Lower leg skin (tissue), 4 donors: Measurements from ENCODE around the gene CHRND. TPM values are rescaled to one million over a fixed set of nuclear protein-coding genes. Genes with fewer than 3 reads are reported as not detected.

Source experiments
- DNase-seq, 2 donors: peaks; one replicate each; pipeline ENCODE4 v3.0.0-alpha.2; 2019; ENCODE audit warnings: low spot score in 2 of 2
- H3K4me3 ChIP-seq: fragments of 200-600 bp; sonication (generic); 2 replicates; pipeline ENCODE4 v1.5.1; 2017; ENCODE audit warnings: mild to moderate bottlenecking, low read depth; ENCODE audit not compliant: poor library complexity, severe bottlenecking
- POLR2A ChIP-seq, 2 donors: fragments of 450-650 bp; IDR thresholded peaks; one replicate each; pipeline ENCODE4 v1.6.1; 2016 to 2017; ENCODE audit warnings: antibody characterized with exemption in 2 of 2, mild to moderate bottlenecking in 1 of 2, moderate library complexity in 1 of 2
- WGBS, 2 donors: methylation state at CpG; one replicate each; pipeline ENCODE4 v1.1.5; 2018; 5-methylcytosine and 5-hydroxymethylcytosine counted together
- intact Hi-C: fragments of 100-400 bp; cut with DNase I; formaldehyde crosslinking; loops from one replicate; pipeline ENCODE4 v1.15.0; 2023; ENCODE audit warnings: low total_unique reads
- total RNA-seq, 4 donors: library from RNA; depleted of rRNA; stranded (reverse); fragments of >200 nt; gene quantifications; one replicate each; pipeline ENCODE4 v1.1.0, GENCODE V29; 2016
- TF ChIP-seq, protein P1 (sequence below), 3 donors: fragments of 450-650 bp; IDR thresholded peaks; one replicate each; pipeline ENCODE4 v1.5.1; 2016; ENCODE audit warnings: antibody characterized with exemption in 3 of 3, mild to moderate bottlenecking in 3 of 3, moderate library complexity in 2 of 3

CHRND gene
- total RNA-seq, 4 donors from 2014 or later = not detected

DNA sequence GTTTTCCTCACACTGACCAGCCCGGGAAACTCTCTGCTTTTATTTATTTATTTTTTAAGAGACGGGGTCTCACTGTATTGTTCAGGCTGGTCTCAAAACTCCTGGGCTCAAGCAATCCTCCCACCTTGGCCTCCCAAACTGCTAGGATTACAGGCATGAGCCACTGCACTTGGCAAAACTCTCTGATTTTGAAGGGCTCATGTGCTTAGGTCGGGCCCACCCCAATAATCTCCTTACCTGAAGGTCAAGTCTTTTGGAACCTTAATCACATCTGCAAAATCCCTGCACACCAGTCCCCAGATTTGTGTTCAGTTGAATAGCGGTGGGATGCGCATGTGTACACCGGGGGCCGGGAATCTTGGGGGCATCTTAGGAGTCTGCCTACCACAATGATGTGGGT is 30.7 kb upstream of the CHRND start:
- 94% methylated on average over 7 of the region's 7 CpGs for WGBS, 2 donors
- DNase-seq = no peak
- TF ChIP-seq, protein P1, sequence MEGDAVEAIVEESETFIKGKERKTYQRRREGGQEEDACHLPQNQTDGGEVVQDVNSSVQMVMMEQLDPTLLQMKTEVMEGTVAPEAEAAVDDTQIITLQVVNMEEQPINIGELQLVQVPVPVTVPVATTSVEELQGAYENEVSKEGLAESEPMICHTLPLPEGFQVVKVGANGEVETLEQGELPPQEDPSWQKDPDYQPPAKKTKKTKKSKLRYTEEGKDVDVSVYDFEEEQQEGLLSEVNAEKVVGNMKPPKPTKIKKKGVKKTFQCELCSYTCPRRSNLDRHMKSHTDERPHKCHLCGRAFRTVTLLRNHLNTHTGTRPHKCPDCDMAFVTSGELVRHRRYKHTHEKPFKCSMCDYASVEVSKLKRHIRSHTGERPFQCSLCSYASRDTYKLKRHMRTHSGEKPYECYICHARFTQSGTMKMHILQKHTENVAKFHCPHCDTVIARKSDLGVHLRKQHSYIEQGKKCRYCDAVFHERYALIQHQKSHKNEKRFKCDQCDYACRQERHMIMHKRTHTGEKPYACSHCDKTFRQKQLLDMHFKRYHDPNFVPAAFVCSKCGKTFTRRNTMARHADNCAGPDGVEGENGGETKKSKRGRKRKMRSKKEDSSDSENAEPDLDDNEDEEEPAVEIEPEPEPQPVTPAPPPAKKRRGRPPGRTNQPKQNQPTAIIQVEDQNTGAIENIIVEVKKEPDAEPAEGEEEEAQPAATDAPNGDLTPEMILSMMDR (IDR thresholded peaks at IDR 0.05) = no peak
- no peak for TF ChIP-seq POLR2A (IDR thresholded peaks at IDR 0.05)
- H3K4me3 ChIP-seq = no peak overlapping the region
- intact Hi-C loops = no loop called here

DNA sequence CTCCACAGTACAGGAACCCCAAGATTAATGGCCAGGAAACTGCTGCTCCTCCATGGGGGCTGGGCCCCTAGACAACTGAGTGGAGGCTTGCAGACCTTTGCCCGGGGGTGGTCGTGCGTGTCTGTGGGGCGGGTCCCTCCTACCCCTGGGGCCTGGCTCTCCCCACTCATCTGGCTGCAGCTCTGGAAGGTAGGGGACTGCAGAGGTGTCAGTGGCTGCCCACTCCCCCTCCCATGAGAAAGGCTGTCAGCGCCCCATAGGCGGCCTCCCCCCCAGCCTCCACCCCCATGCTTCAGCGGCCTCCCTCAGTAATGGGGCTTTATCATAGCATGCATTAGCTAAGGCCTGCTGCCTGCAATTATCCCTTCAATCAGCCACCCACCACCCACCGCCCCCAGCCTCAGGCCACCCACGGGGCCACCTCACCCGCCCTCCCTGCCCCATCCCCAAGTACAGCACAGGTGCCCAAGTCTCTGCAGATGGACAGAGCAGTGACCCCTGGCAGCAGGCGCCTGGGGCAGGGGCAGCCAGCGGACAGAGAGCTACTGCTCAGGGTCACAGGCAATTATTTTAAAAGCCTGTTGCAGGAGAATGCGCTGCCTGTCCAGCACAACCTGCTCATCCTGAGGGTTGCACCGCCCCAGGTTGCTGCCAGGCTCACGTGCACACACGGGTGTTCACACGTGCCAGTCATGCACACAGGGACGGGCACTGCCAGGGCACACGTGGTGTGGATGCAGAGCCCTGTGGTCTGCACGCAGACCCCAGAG is 29.3 kb upstream of the CHRND start:
- 67 to 83% methylated on average over 8 to 14 of the region's 20 CpGs for WGBS, 2 donors
- intact Hi-C loops = no loop called here
- H3K4me3 ChIP-seq = no peak overlapping the region
- DNase-seq = no peak
- TF ChIP-seq, protein P1 (IDR thresholded peaks at IDR 0.05) = no peak
- TF ChIP-seq POLR2A (IDR thresholded peaks at IDR 0.05) = no peak

DNA sequence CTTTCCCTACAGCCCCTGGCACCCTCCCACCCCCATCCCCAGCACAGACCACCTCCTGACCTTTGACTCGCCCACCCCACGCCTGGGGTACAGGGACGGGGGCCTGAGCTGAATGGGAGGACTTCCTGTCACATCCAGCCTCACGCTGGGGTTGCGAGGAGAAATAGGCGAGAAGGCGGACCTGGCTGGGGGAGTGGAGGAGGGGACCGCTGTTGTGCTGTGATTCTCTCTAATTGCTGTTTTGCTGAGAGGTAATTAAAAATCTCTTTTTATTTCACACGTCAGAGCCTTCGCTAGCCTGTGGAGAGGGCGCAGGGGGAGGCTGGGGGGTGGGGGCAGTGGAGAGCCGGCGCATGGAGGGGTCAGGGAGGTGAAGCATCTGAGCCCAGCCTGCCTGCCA is 28.6 kb upstream of the CHRND start:
- no peak for DNase-seq
- no peak overlapping the region for H3K4me3 ChIP-seq
- TF ChIP-seq, protein P1 (IDR thresholded peaks at IDR 0.05) = no peak
- TF ChIP-seq POLR2A (IDR thresholded peaks at IDR 0.05) = no peak
- intact Hi-C loops = no loop called here
- WGBS, 2 donors = 72 to 79% methylated on average over 13 of the region's 13 CpGs

DNA sequence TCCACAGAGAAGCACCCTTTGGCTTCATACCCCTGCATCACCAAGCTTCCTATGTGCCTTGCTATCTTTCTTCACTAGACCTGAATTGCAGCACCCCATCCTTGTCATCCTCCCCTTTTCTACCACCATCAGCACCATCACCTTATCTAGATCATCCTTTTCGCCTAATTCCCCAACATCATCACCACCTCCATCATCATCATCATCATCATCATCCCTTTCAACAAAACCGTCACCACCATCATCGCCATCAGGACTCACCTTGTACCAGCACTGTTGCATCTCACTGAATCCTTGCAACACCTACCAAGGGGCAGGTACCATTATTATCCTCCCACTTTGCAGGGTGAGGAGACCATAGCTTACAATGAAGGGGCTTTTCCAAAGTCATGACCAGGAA is 27.5 kb upstream of the CHRND start:
- TF ChIP-seq, protein P1 (IDR thresholded peaks at IDR 0.05) = no peak
- no peak for TF ChIP-seq POLR2A (IDR thresholded peaks at IDR 0.05)
- intact Hi-C loops = no loop called here
- 94 to 95% methylated on average over 3 of the region's 3 CpGs for WGBS, 2 donors

DNA sequence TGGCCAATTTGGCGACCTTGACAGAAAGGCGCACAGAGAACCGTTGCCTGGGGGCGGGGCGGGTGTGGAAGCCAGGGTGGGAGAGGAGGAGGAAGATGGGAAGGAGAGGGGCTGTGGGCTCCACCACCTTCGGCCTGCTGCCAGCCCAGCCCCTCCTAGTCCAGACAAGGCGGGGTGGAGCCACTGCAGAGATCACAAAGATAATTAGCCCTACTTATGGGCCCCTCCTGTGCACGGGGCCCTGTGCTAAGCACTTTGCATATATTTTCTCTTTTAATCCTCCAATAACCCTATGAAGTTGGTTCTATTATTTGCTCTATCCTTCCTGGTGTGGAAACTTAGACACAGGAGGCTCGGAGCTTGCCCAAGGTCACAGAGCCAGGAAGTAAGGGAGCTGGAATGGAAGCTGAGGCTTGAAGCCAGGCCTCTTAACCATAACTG is 24.6 kb upstream of the CHRND start:
- 55 to 67% methylated on average over 9 of the region's 9 CpGs for WGBS, 2 donors
- intact Hi-C loops = no loop called here
- no peak for DNase-seq
- no peak for TF ChIP-seq POLR2A (IDR thresholded peaks at IDR 0.05)
- H3K4me3 ChIP-seq = no peak overlapping the region

More for the DNA sequence above, 27.5 kb upstream of the CHRND start:
- no peak overlapping the region for H3K4me3 ChIP-seq
- DNase-seq = no peak

DNA sequence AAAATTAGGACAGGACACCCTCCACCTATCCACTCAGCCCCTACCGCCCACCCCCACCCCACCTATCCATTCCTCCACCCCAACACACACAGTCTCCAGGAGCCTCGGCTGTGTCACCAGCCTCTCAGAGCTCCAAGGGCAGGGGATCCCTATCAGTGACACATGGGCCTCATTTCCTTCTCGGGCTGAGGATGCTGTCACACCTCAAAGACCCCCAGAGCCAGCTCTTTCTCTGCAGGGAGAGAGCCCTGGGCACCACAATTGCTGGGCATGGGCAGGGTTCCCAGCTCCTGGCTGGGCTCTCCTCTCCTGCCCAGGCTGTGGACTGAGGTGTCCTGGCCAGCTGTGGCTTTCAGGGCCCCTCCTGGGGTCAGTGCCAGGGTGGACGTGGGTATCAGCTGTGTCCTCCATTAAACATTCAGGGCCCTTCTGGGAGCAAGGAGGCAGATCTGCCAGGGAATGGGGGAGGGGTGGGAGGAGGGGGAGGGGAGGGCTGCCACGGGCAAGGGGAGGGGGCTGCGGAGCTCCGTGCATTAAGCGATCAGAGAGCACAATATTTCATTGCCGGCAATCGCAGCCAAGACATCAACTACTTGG is 24.1 kb upstream of the CHRND start:
- intact Hi-C loops = no loop called here
- DNase-seq = no peak
- no peak overlapping the region for H3K4me3 ChIP-seq
- 57 to 60% methylated on average over 10 of the region's 10 CpGs for WGBS, 2 donors
- TF ChIP-seq POLR2A (IDR thresholded peaks at IDR 0.05) = no peak
- TF ChIP-seq, protein P1 (IDR thresholded peaks at IDR 0.05) = no peak
